ENCODE results near the gene KCNK1. TPM values are rescaled to one million over a fixed set of nuclear protein-coding genes. Genes with fewer than 3 reads are reported as not detected.
A peak's percentile ranks its signal among the peaks of the same experiment; 100 is the strongest.
"Not testable (repeated sequence)": the region's sequence is repeated elsewhere in the genome, so short reads cannot be mapped to it uniquely, and the experiment has no call there.

KCNK1 gene
- polyA plus RNA-seq, 6 donors from 2014 or later, result not detected

DNA sequence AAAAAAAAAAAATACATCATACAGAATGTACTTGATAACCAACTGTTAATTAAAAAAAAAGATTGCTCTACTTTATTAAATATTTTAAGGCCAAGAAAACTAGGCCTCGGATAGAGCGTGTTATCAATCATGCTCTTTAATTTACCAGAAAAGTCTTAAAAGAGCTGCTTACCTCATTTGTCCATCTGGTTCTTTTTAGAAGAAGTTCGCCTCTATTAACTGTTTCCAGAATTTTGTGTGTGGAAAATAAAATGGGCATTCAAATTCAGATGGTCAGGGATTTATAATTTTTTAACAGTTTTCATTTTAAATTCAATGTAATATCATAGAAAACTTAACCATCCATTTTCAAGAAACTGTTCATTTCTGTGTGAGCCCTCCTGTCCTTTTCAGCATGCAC, 53.8 kb downstream of the KCNK1 start:
- Mint-ChIP-seq H3K4me1 (no peaks in the 10 kb centered on the region), H3K9me3 (peaks cover 0 to 12% (median 0%) of the 10 kb centered on the region in 7 donors), H3K27me3 (peaks cover 0 to 5% (median 0%) of the 10 kb centered on the region in 3 donors), H3K27ac (no peak overlapping the region), H3K4me3 (no peak overlapping the region), H3K36me3 (no peaks in the 10 kb centered on the region)
- no peak for ATAC-seq (ENCODE audit: low read depth in 2 of 2)
- DNase-seq, result no peak

DNA sequence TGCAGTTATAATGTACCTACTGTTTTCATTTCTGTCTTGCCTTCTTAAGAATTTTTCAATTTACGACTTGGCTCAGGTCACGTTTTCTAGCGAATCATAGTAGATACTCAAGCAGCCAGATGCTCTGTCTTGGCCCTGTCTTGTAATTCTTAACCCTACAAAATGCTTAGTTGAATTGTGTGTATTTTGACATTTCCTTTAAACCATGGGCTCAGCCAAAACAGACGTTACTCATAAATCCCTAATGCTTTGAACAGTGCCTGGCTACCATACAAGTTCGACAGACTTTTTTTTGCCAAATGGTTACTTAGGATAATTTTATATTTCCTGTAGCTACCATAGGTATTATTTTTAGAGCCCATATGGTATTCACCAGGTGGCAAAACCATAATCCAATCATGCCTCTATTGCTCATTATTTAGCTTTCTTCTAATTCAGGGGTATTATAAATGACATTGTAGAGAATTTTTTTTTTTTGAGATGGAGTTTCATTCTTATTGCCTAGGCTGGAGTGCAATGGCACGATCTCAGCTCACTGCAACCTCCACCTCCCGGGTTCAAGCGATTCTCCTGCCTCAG, 54.3 kb downstream of the KCNK1 start:
- no peak for ATAC-seq (ENCODE audit: low read depth in 2 of 2)
- Mint-ChIP-seq H3K27ac (no peak overlapping the region), H3K36me3 (no peaks in the 10 kb centered on the region), H3K9me3 (peaks cover 0 to 12% (median 0%) of the 10 kb centered on the region in 7 donors), H3K27me3 (peaks cover 0 to 5% (median 0%) of the 10 kb centered on the region in 3 donors), H3K4me3 (no peak overlapping the region), H3K4me1 (no peaks in the 10 kb centered on the region)
- DNase-seq, result no peak

DNA sequence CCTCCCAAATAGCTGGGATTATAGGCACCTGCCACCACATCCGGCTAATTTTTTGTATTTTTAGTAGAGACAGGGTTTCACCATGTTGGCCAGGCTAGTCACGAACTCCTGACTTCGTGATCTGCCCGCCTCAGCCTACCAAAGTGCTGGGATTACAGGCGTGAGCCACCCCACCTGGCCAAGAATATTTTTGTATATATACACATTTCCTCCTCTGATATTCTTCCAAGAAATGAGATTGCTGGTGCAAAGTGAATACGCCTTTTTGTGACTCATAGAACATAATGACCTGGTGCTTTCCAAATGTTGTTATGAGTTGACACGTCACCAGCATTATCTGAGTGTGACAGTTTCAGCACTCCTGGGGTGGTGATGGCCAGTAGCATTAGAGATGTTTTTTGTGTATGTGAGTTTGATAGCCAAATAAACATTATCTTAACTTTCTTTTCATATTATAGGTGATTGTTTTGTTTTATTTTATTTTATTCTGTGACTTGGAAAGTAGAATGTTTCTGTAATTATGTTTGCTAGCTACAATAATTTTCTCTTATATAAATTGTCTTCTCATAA, 54.9 kb downstream of the KCNK1 start:
- no peak for DNase-seq
- Mint-ChIP-seq H3K4me1 (no peaks in the 10 kb centered on the region), H3K9me3 (peaks cover 0 to 12% (median 2%) of the 10 kb centered on the region in 7 donors), H3K27me3 (peaks cover 0 to 5% (median 0%) of the 10 kb centered on the region in 3 donors), H3K4me3 (no peak overlapping the region), H3K36me3 (no peaks in the 10 kb centered on the region), H3K27ac (no peak overlapping the region)
- no peak for ATAC-seq (ENCODE audit: low read depth in 2 of 2)

DNA sequence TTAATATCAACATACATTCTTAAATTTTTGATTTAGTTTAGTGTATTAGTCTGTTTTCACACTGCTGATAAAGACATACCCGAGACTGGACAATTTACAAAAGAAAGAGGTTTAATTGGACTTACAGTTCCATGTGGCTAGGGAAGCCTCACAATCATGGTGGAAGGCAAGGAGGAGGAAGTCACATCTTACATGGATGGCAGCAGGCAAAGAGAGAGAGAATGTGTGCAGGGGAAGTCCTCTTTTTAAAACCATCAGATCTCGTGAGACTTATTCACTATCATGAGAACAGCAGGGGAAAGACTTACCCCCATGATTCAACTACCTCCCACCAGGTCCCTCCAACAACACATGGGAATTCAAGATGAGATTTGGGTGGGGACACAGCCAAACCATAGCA, 56.5 kb downstream of the KCNK1 start:
- H3K36me3 Mint-ChIP-seq; H3K4me1 Mint-ChIP-seq; H3K9me3 Mint-ChIP-seq; H3K4me3 Mint-ChIP-seq; H3K27me3 Mint-ChIP-seq; ATAC-seq (ENCODE audit: low read depth in 2 of 2); DNase-seq: not testable (repeated sequence)
- H3K27ac Mint-ChIP-seq, result peak overlapping the region in 1 of 6 donors; percentile 57

DNA sequence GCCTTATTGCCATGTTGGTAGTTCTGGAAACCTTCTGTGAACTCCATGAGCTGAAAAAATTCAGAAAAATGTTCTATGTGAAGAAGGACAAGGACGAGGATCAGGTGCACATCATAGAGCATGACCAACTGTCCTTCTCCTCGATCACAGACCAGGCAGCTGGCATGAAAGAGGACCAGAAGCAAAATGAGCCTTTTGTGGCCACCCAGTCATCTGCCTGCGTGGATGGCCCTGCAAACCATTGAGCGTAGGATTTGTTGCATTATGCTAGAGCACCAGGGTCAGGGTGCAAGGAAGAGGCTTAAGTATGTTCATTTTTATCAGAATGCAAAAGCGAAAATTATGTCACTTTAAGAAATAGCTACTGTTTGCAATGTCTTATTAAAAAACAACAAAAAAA, 57.4 kb downstream of the KCNK1 start:
- H3K4me1 Mint-ChIP-seq, result no peaks in the 10 kb centered on the region

DNA sequence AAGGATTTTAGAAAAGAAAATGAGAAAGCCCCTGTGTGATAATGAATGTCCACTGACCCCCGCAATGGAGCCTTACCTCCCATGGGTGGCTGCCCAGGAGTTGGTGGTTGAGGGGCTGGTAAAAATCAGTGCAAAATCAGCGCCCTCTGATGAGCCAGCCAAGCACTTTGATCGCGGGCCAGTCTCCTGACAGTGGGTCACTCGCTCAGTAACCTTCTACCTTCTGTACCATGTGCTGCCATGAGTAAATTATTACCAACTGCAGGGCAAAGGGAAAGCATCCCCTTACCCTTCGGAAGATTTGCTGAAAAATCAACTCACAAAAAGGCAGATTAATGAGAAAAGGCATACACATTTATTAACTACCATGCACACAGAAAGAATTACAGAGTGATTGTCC, 58.8 kb downstream of the KCNK1 start:
- Mint-ChIP-seq H3K36me3 (no peaks in the 10 kb centered on the region), H3K9me3 (peaks cover 0 to 16% (median 4%) of the 10 kb centered on the region in 7 donors), H3K27ac (no peak overlapping the region), H3K27me3 (peaks cover 0 to 5% (median 0%) of the 10 kb centered on the region in 3 donors), H3K4me3 (no peak overlapping the region), H3K4me1 (no peaks in the 10 kb centered on the region)
- ATAC-seq (ENCODE audit: low read depth in 2 of 2), result no peak
- DNase-seq, result no peak

More for the DNA sequence above, 57.4 kb downstream of the KCNK1 start:
- Mint-ChIP-seq H3K4me3 (no peak overlapping the region), H3K36me3 (no peaks in the 10 kb centered on the region), H3K27me3 (peaks cover 0 to 5% (median 0%) of the 10 kb centered on the region in 3 donors), H3K27ac (no peak overlapping the region), H3K9me3 (peaks cover 0 to 8% (median 4%) of the 10 kb centered on the region in 7 donors)
- no peak for ATAC-seq (ENCODE audit: low read depth in 2 of 2)
- DNase-seq, result no peak

DNA sequence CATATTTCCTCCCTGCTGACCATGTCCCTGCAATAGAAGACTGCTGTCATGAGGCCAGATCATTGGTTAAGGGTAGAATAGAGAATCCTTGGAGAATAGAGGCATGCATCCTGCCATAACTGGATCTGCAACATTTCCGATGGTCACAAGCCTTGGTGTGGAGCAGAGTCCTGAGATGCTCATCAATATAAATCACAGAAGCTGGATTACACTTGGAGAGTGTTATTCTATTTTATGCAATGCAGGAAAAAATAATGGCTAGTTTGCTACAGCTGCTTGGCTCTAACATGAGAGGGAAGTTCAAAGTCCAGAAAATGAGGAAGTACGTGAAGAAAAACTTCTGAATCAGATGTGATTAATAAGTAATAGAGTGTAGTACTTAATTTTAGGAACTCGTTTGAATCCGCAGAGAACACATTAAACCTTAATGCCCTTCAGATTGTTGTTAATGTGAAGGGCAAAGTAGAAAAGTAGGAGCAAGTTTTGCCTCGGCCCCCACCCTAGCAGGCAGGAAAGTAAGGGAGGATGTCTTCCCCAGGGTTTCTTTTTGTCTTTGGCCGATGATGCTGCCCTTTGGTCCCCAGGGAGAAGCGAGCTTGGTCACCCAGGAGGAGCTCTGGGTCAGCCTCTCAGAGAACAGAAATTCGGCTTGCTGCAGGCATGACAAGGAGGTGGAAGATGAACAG, 59.5 kb downstream of the KCNK1 start:
- peaks cover 0 to 5% (median 0%) of the 10 kb centered on the region in 3 donors for H3K27me3 Mint-ChIP-seq
- no peak for DNase-seq
- H3K27ac Mint-ChIP-seq, result no peak overlapping the region
- no peaks in the 10 kb centered on the region for H3K36me3 Mint-ChIP-seq
- ATAC-seq (ENCODE audit: low read depth in 2 of 2), result no peak
- peaks cover 0 to 16% (median 4%) of the 10 kb centered on the region in 7 donors for H3K9me3 Mint-ChIP-seq
- H3K4me3 Mint-ChIP-seq, result no peak overlapping the region
- H3K4me1 Mint-ChIP-seq, result no peaks in the 10 kb centered on the region

DNA sequence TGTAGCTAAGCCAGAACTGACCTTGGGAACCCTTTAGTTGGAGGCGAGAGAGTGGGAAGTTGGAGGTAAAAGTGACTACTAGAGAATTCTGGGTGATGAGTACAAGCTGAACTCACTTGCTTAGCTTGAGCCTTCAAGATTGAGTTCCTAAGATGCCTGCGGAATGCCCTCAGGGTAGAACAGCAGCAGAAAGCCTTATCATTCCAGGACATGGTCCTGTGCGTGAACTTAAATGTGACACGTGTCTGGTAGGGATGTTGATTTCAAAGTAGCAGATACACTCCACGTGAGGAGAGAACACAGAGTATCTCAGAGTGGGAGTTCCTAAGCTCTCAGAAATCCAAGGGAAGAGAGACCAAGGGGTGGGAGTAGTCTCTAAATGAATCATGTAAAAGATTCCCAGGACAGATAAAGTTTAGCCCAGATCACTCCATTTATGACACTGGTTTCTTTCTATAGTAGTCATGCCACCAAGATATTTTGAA, 60.1 kb downstream of the KCNK1 start:
- DNase-seq, result no peak
- Mint-ChIP-seq H3K9me3 (peaks cover 0 to 16% (median 4%) of the 10 kb centered on the region in 7 donors), H3K4me3 (no peak overlapping the region), H3K4me1 (no peaks in the 10 kb centered on the region), H3K27me3 (peaks cover 0 to 5% (median 0%) of the 10 kb centered on the region in 3 donors), H3K27ac (no peak overlapping the region), H3K36me3 (no peaks in the 10 kb centered on the region)
- ATAC-seq (ENCODE audit: low read depth in 2 of 2), result no peak

DNA sequence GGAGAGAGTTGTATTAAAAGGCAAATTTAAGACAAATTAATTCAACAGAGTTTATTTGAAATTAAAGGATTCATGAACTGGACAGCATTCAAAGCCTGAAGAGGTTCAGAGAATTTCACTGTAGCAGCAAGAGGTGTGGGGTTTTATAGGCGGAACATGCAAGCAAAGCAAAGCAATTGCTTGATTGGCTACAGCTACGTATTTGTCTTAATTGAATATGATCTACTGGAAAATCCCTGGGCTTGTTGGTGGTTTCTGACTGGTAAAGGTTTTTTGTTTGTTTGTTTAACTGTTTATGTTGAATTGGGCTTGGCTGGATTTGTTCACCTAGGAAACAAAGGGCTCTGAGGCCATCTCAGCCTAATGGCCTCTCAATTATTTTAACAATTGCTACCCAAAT, 61.5 kb downstream of the KCNK1 start:
- no peak for ATAC-seq (ENCODE audit: low read depth in 2 of 2)
- Mint-ChIP-seq H3K27me3 (peaks cover 0 to 5% (median 0%) of the 10 kb centered on the region in 3 donors), H3K27ac (no peak overlapping the region)

DNA sequence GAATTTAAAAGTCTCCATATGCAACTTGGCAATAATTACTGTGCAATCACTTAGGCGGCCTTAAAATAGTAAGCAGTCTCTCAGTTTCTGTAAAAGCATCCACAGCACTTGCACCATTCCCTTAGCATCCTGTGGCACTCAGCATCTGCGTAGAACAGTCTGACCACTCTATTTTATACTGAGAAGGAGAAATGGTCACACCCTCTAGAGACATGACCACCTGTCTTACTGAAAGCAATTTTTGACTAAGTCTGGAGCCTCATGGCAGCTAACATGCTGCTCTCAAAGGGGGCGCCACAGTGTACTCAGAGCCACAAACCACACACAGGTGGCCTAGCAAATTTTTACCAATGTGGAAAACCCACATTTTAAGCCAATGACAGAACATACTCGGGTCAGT, 62.0 kb downstream of the KCNK1 start:
- ATAC-seq (ENCODE audit: low read depth in 2 of 2) (no peak), DNase-seq (no peak)
- Mint-ChIP-seq H3K27ac (no peak overlapping the region), H3K4me3 (no peak overlapping the region), H3K9me3 (peaks cover 0 to 16% (median 4%) of the 10 kb centered on the region in 7 donors), H3K4me1 (no peaks in the 10 kb centered on the region), H3K36me3 (no peaks in the 10 kb centered on the region), H3K27me3 (peaks cover 0 to 5% (median 0%) of the 10 kb centered on the region in 3 donors)

More for the DNA sequence above, 61.5 kb downstream of the KCNK1 start:
- no peak overlapping the region for H3K4me3 Mint-ChIP-seq
- no peaks in the 10 kb centered on the region for H3K36me3 Mint-ChIP-seq
- DNase-seq, result no peak
- peaks cover 0 to 16% (median 4%) of the 10 kb centered on the region in 7 donors for H3K9me3 Mint-ChIP-seq
- H3K4me1 Mint-ChIP-seq, result no peaks in the 10 kb centered on the region

DNA sequence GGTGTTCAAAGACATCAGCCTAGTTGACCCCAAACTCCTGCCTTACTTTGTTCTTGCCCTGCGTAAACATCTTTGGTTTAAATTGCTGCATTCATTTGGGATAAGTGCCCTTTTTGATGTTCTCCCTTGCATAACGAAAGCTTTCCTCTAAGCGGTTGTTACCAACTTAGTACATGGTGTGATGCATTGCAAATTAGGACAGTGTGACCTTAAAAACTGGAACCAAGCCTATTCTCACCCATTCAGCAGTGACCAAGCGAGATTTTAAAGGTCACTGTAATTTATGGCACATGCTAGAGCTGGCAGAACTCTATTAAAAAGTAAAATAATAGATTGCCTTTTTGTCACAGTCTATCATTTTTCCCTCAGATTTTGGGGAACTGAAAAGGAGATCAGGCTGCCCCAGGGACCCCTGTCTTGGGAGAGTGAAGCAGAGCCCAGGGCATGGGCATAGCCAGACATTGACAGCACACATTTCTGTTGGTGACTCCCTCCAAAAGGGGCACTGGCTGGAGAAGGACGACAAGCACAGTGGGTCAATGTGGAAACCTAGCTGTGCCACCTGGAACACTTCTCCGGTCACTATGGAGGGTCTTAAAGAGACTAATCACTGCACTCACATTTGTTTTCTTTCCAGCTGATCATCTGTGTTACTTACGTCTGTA, 63.9 kb downstream of the KCNK1 start:
- peaks cover 0 to 16% (median 4%) of the 10 kb centered on the region in 7 donors for H3K9me3 Mint-ChIP-seq
- H3K27me3 Mint-ChIP-seq, result no peaks in the 10 kb centered on the region
- H3K4me1 Mint-ChIP-seq, result no peaks in the 10 kb centered on the region
- no peak overlapping the region for H3K27ac Mint-ChIP-seq
- no peak overlapping the region for H3K4me3 Mint-ChIP-seq
- no peak for DNase-seq
- ATAC-seq (ENCODE audit: low read depth in 2 of 2), result no peak
- no peaks in the 10 kb centered on the region for H3K36me3 Mint-ChIP-seq

DNA sequence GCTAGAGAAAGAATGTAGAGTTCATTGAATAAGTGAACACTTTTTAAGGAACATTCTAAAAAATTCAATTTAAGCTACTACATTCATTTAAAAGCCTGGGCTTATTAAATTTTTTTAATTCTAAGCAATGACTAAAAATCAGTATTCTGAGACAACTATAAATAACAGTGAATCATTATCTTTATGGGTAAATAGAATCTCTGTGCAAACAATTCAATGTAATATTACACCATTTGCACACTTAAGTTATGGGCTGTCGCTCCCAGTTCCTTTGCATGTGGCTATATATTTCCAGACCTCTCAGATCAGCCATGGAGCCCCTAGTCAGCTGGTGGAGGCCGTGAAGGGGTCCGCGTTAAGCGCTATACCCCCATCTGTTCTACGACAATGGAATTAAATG, 65.1 kb downstream of the KCNK1 start:
- no peak for DNase-seq
- Mint-ChIP-seq H3K27me3 (no peaks in the 10 kb centered on the region), H3K9me3 (peaks cover 0 to 16% (median 4%) of the 10 kb centered on the region in 7 donors), H3K4me3 (no peak overlapping the region), H3K4me1 (no peaks in the 10 kb centered on the region), H3K36me3 (no peaks in the 10 kb centered on the region), H3K27ac (no peak overlapping the region)
- ATAC-seq (ENCODE audit: low read depth in 2 of 2), result no peak

DNA sequence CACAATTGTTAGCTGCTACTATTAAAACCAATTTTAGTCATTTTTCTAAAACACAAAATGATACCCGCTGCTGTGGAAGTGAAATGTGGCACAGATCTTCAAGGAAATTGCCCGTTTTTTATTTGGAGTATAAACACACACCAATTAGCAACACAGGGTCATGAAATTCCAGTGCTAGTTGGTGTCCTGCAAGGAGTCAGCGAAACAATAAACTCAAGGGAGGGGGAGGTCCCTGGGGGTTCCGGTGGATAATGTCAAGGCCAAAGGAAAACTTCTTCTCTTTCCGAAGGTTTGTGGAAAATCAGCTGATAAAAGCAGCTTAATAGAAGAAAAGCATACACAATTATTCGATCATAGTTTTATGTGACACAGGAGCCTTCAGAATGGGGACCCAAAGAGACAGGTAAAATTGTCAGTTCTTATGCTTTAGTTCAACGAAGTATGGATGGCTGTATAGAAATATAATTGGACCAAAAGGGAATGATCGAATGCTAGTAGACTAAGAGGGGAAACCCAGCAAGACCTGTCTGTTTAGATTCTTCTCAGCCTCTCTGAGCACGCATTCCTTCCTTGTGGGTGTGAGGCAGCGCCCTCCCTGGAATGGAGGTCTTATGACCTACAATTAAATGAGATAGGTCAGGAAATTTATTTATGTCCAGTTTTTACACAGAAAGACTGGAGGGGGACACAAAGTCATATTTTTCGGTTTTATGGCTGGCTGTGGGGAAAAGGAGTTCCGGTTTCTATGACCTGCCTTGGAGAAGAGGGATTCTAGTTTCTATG, 65.9 kb downstream of the KCNK1 start:
- H3K27me3 Mint-ChIP-seq, result no peaks in the 10 kb centered on the region
- H3K36me3 Mint-ChIP-seq, result no peaks in the 10 kb centered on the region
- no peaks in the 10 kb centered on the region for H3K4me1 Mint-ChIP-seq
- no peak overlapping the region for H3K4me3 Mint-ChIP-seq
- no peak overlapping the region for H3K27ac Mint-ChIP-seq
- ATAC-seq (ENCODE audit: low read depth in 2 of 2) (no peak), DNase-seq (no peak)
- peaks cover 0 to 16% (median 4%) of the 10 kb centered on the region in 7 donors for H3K9me3 Mint-ChIP-seq
